Activated effector memory CD4-positive, alpha-beta T cell treated with anti-CD3 and anti-CD28 coated beads, Interleukin-2, amount 50 U/mL, for 16 hours (primary cell): ENCODE data around the gene NFKB1.
"Not testable (repeated sequence)": the region's sequence is repeated elsewhere in the genome, so short reads cannot be mapped to it uniquely, and the experiment has no call there.

Source experiments
- DNase-seq: peaks from one replicate; pipeline ENCODE4 v3.0.0-alpha.2; 2020

NFKB1 gene

GRCh38 chr4:102569200-102569599, 68.0 kb downstream of the NFKB1 start:
- DNase-seq: no peak

GRCh38 chr4:102570211-102570610, 69.1 kb downstream of the NFKB1 start:
- not testable (repeated sequence) for DNase-seq

- DNase-seq: no peak
Measured at GRCh38 chr4:102572452-102572851, 71.3 kb downstream of the NFKB1 start.

- no peak for DNase-seq
Measured at GRCh38 chr4:102574317-102574716, 73.2 kb downstream of the NFKB1 start.

GRCh38 chr4:102575369-102576129, 74.4 kb downstream of the NFKB1 start:
- no peak for DNase-seq

GRCh38 chr4:102578270-102578669, 77.1 kb downstream of the NFKB1 start:
- DNase-seq: no peak

- no peak for DNase-seq
Measured at GRCh38 chr4:102578819-102579218, 77.7 kb downstream of the NFKB1 start.

- no peak for DNase-seq
Measured at GRCh38 chr4:102579794-102580462, 78.8 kb downstream of the NFKB1 start.

- no peak for DNase-seq
Measured at GRCh38 chr4:102580463-102580842, 79.3 kb downstream of the NFKB1 start.

- no peak for DNase-seq
Measured at GRCh38 chr4:102584091-102584490, 82.9 kb downstream of the NFKB1 start.

- DNase-seq: no peak
Measured at GRCh38 chr4:102585329-102585728, 84.2 kb downstream of the NFKB1 start.

GRCh38 chr4:102586002-102586643, 85.0 kb downstream of the NFKB1 start:
- DNase-seq: no peak

GRCh38 chr4:102586644-102587021, 85.5 kb downstream of the NFKB1 start:
- DNase-seq: peak; percentile 76

- no peak for DNase-seq
Measured at GRCh38 chr4:102589743-102590142, 88.6 kb downstream of the NFKB1 start.

- DNase-seq: no peak
Measured at GRCh38 chr4:102592256-102592655, 91.1 kb downstream of the NFKB1 start.

- DNase-seq: no peak
Measured at GRCh38 chr4:102593147-102593546, 92.0 kb downstream of the NFKB1 start.

- no peak for DNase-seq
Measured at GRCh38 chr4:102594000-102594399, 92.8 kb downstream of the NFKB1 start.

GRCh38 chr4:102596532-102596931, 95.4 kb downstream of the NFKB1 start:
- DNase-seq: no peak

GRCh38 chr4:102598086-102598761, 97.1 kb downstream of the NFKB1 start:
- DNase-seq: no peak

- no peak for DNase-seq
Measured at GRCh38 chr4:102598762-102599374, 97.7 kb downstream of the NFKB1 start.

- DNase-seq: no peak
Measured at GRCh38 chr4:102599455-102599854, 98.3 kb downstream of the NFKB1 start.

GRCh38 chr4:102599886-102600285, 98.7 kb downstream of the NFKB1 start:
- no peak for DNase-seq

GRCh38 chr4:102600689-102601088, 99.5 kb downstream of the NFKB1 start:
- no peak for DNase-seq
